H1 (cell line): ENCODE data around the gene GALNT2.

Experiments used
- BRCA1 ChIP-seq: IDR thresholded peaks from 2 replicates; pipeline ENCODE4 v1.6.1; 2012; ENCODE audit warnings: low read depth, low read length, improper control_type of control experiment
- CHD2 ChIP-seq: IDR thresholded peaks from 2 replicates; pipeline ENCODE4 v1.6.1; 2012; ENCODE audit warnings: low read length, improper control_type of control experiment
- CTCF ChIP-seq, 3 experiments: IDR thresholded peaks; 1 replicate in 2 of 3; 2 replicates in 1 of 3; pipeline versions ENCODE4 v1.5.1 to v1.6.1; 2011; ENCODE audit warnings: low read length in 3 of 3, mild to moderate bottlenecking in 3 of 3, inconsistent platforms in 2 of 3, low read depth in 1 of 3, moderate library complexity in 1 of 3; ENCODE audit not compliant: insufficient read depth in 1 of 3; ENCODE audit errors: control extremely low read depth in 1 of 3
- EP300 ChIP-seq, 2 experiments: IDR thresholded peaks; 1 replicate in 1 of 2; 2 replicates in 1 of 2; pipeline ENCODE4 v1.6.1; 2011 to 2012; ENCODE audit warnings: low read depth in 2 of 2, low read length in 2 of 2, mild to moderate bottlenecking in 2 of 2, borderline replicate concordance in 1 of 2, inconsistent platforms in 1 of 2, moderate library complexity in 1 of 2
- EZH2 ChIP-seq: fragments of 200-600 bp; sonication (generic); IDR thresholded peaks from 2 replicates; pipeline ENCODE4 v1.7.1; 2012; ENCODE audit warnings: low read depth, mild to moderate bottlenecking, moderate library complexity, low read length, inconsistent platforms; ENCODE audit not compliant: severe bottlenecking
- KDM1A ChIP-seq: fragments of 200-600, 300-600 bp; sonication (generic); IDR thresholded peaks from 2 replicates; pipeline ENCODE4 v1.7.1; 2016; ENCODE audit warnings: mild to moderate bottlenecking, low read length, borderline replicate concordance
- KDM5A ChIP-seq: fragments of 200-600 bp; IDR thresholded peaks from 2 replicates; pipeline ENCODE4 v1.7.1; 2012; ENCODE audit warnings: mild to moderate bottlenecking, low read length, inconsistent platforms, mixed read lengths
- POLR2A ChIP-seq, 2 experiments: IDR thresholded peaks; 1 replicate in 1 of 2; 2 replicates in 1 of 2; pipeline ENCODE4 v1.6.1; 2011; ENCODE audit warnings: low read depth in 2 of 2, low read length in 2 of 2, mild to moderate bottlenecking in 2 of 2; ENCODE audit errors: control extremely low read depth in 1 of 2
- POLR2AphosphoS5 ChIP-seq: IDR thresholded peaks from 2 replicates; pipeline ENCODE4 v1.6.1; 2011; ENCODE audit warnings: low read depth, low read length
- SAP30 ChIP-seq: fragments of 300-600 bp; sonication (generic); IDR thresholded peaks from 2 replicates; pipeline ENCODE4 v1.7.1; 2012; ENCODE audit warnings: low read length, moderate library complexity, mild to moderate bottlenecking, inconsistent platforms; ENCODE audit not compliant: insufficient read depth, insufficient replicate concordance
- TAF1 ChIP-seq: IDR thresholded peaks from 2 replicates; pipeline ENCODE4 v1.6.1; 2011; ENCODE audit warnings: mild to moderate bottlenecking, low read depth, low read length
- USF2 ChIP-seq: IDR thresholded peaks from 2 replicates; pipeline ENCODE4 v1.6.1; 2011; ENCODE audit warnings: low read length, improper control_type of control experiment
- YY1 ChIP-seq: IDR thresholded peaks from 2 replicates; pipeline ENCODE4 v1.6.1; 2011; ENCODE audit warnings: low read depth, mild to moderate bottlenecking, low read length

- TF ChIP-seq EP300 (IDR thresholded peaks at IDR 0.05; ENCODE audit: borderline replicate concordance in 1 of 2, low read depth in 2 of 2, low read length in 2 of 2) (no peak), BRCA1 (no peak), SAP30 (no peak), CTCF (IDR thresholded peaks at IDR 0.05; ENCODE audit: control extremely low read depth in 1 of 3, insufficient read depth in 1 of 3, low read depth in 1 of 3, low read length in 3 of 3) (no peak), CHD2 (no peak), KDM1A (no peak), POLR2A (IDR thresholded peaks at IDR 0.05; ENCODE audit: control extremely low read depth in 1 of 2, low read depth in 2 of 2, low read length in 2 of 2) (no peak), POLR2AphosphoS5 (no peak), EZH2 (no peak), YY1 (no peak), USF2 (no peak), KDM5A (no peak), TAF1 (no peak)
Measured at GRCh38 chr1:230283678-230284077, 216.6 kb downstream of the GALNT2 start.
